Right lobe of liver (tissue), 4 donors: ENCODE measurements around the gene FYCO1.

Experiments
- POLR2A ChIP-seq: fragments of 450-650 bp; IDR thresholded peaks from one replicate; pipeline ENCODE4 v1.6.1; 2017; ENCODE audit warnings: antibody characterized with exemption, mild to moderate bottlenecking
- TF ChIP-seq, protein P1 (sequence below), 4 donors: fragments of 200-600 bp in 3 of 4; fragments of 450-650 bp in 1 of 4; IDR thresholded peaks; one replicate each; pipeline versions ENCODE4 v1.5.1 to v1.8.0; 2016 to 2022; ENCODE audit warnings: antibody characterized with exemption in 4 of 4, mild to moderate bottlenecking in 2 of 4
- donor health status: DM: no; HTN: no; CAD: no.
- donor health status: DM: no; HTN: no; CAD: no.
- donor health status: DM: no; HTN: yes; CAD: no.

- TF ChIP-seq, protein P1, sequence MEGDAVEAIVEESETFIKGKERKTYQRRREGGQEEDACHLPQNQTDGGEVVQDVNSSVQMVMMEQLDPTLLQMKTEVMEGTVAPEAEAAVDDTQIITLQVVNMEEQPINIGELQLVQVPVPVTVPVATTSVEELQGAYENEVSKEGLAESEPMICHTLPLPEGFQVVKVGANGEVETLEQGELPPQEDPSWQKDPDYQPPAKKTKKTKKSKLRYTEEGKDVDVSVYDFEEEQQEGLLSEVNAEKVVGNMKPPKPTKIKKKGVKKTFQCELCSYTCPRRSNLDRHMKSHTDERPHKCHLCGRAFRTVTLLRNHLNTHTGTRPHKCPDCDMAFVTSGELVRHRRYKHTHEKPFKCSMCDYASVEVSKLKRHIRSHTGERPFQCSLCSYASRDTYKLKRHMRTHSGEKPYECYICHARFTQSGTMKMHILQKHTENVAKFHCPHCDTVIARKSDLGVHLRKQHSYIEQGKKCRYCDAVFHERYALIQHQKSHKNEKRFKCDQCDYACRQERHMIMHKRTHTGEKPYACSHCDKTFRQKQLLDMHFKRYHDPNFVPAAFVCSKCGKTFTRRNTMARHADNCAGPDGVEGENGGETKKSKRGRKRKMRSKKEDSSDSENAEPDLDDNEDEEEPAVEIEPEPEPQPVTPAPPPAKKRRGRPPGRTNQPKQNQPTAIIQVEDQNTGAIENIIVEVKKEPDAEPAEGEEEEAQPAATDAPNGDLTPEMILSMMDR (IDR thresholded peaks at IDR 0.05): no peak
- TF ChIP-seq POLR2A: no peak
Observed at GRCh38 chr3:46017720-46018119, 22.1 kb upstream of the FYCO1 start.
